Caco-2 (cell line): ENCODE measurements around the gene CYP2W1. TPM values are rescaled to one million over a fixed set of nuclear protein-coding genes. Genes with fewer than 3 reads are reported as not detected.

ENCODE experiments used
- BruUV-seq: library from RNA; stranded (reverse); fragments of 400-500 nt; replicated peaks from 2 replicates; lab custom pipeline; 2021; lab: Mats Ljungman, UMichigan
- CTCF ChIA-PET: fragments of 300-600 bp; sonication (Branson Sonifier 250); formaldehyde crosslinking; loops from one replicate; lab custom pipeline; 2022; ENCODE audit warnings: antibody characterized with exemption; lab: Charles Lee
- POLR2A ChIA-PET: fragments of 300-600 bp; sonication (Branson Sonifier 250); formaldehyde crosslinking; loops from one replicate; lab custom pipeline; 2022; ENCODE audit warnings: antibody characterized with exemption; lab: Charles Lee
- DNase-seq, 2 experiments: peaks; one replicate each; pipeline versions ENCODE4 v3.0.0 to v3.0.0-alpha.2; 2020 to 2022
- H3K27me3 ChIP-seq: replicated peaks from 2 replicates; pipeline ENCODE4 v1.6.0; 2011; ENCODE audit warnings: low read length; ENCODE audit not compliant: control insufficient read depth, insufficient read depth
- H3K36me3 ChIP-seq: 2 replicates; pipeline ENCODE4 v1.5.1; 2011; ENCODE audit warnings: low read length; ENCODE audit not compliant: control insufficient read depth, insufficient read depth
- H3K4me1 ChIP-seq: fragments of 250-450 bp; sonication (Bioruptor Pico); 2 replicates; pipeline ENCODE4 v1.5.1; 2020; ENCODE audit warnings: mild to moderate bottlenecking
- H3K4me3 ChIP-seq: 2 replicates; pipeline ENCODE4 v1.5.1; 2011; ENCODE audit warnings: low read depth, mild to moderate bottlenecking, control low read depth, low read length
- H3K9me3 ChIP-seq: fragments of 250-450 bp; sonication (Bioruptor Pico); 2 replicates; pipeline ENCODE4 v1.5.1; 2020; ENCODE audit warnings: mild to moderate bottlenecking, moderate library complexity
- H3K27ac Mint-ChIP-seq: one replicate; pipeline ENCODE4 v1.8.0; 2022; ENCODE audit warnings: mixed read lengths; ENCODE audit not compliant: unreplicated experiment
- H3K27me3 Mint-ChIP-seq: one replicate; pipeline ENCODE4 v1.8.0; 2022; ENCODE audit warnings: mixed read lengths; ENCODE audit not compliant: insufficient read depth, unreplicated experiment
- H3K36me3 Mint-ChIP-seq: one replicate; pipeline ENCODE4 v1.8.0; 2022; ENCODE audit warnings: mild to moderate bottlenecking, mixed read lengths; ENCODE audit not compliant: insufficient read depth, unreplicated experiment
- H3K4me1 Mint-ChIP-seq: one replicate; pipeline ENCODE4 v1.8.0; 2022; ENCODE audit warnings: low read depth, mixed read lengths; ENCODE audit not compliant: unreplicated experiment
- H3K4me3 Mint-ChIP-seq: one replicate; pipeline ENCODE4 v1.8.0; 2022; ENCODE audit warnings: mild to moderate bottlenecking, moderate library complexity, mixed read lengths; ENCODE audit not compliant: unreplicated experiment
- H3K9me3 Mint-ChIP-seq: one replicate; pipeline ENCODE4 v1.8.0; 2022; ENCODE audit warnings: mixed read lengths; ENCODE audit not compliant: unreplicated experiment
- CTCF ChIP-seq, 2 experiments: fragments of 200-600 bp in 1 of 2; IDR thresholded peaks; 1 replicate in 1 of 2; 2 replicates in 1 of 2; pipeline versions ENCODE4 v1.5.1 to v1.8.0; 2011 to 2022; ENCODE audit warnings: antibody characterized with exemption in 1 of 2, control low read depth in 1 of 2, inconsistent platforms in 1 of 2, low read depth in 1 of 2, low read length in 1 of 2, mild to moderate bottlenecking in 1 of 2, moderate library complexity in 1 of 2; ENCODE audit not compliant: insufficient read depth in 1 of 2, severe bottlenecking in 1 of 2, unreplicated experiment in 1 of 2
- intact Hi-C: fragments of 100-400 bp; cut with micrococcal nuclease; formaldehyde crosslinking; loops from one replicate; pipeline ENCODE4 v1.10.0; 2022; ENCODE audit not compliant: unreplicated experiment
- total RNA-seq: library from RNA; stranded (reverse); gene quantifications from 2 replicates; pipeline ENCODE4 v1.2.3, GENCODE V29; 2022

Gene CYP2W1
- total RNA-seq, 1 experiment from 2014 or later, result 24.0 TPM

DNA sequence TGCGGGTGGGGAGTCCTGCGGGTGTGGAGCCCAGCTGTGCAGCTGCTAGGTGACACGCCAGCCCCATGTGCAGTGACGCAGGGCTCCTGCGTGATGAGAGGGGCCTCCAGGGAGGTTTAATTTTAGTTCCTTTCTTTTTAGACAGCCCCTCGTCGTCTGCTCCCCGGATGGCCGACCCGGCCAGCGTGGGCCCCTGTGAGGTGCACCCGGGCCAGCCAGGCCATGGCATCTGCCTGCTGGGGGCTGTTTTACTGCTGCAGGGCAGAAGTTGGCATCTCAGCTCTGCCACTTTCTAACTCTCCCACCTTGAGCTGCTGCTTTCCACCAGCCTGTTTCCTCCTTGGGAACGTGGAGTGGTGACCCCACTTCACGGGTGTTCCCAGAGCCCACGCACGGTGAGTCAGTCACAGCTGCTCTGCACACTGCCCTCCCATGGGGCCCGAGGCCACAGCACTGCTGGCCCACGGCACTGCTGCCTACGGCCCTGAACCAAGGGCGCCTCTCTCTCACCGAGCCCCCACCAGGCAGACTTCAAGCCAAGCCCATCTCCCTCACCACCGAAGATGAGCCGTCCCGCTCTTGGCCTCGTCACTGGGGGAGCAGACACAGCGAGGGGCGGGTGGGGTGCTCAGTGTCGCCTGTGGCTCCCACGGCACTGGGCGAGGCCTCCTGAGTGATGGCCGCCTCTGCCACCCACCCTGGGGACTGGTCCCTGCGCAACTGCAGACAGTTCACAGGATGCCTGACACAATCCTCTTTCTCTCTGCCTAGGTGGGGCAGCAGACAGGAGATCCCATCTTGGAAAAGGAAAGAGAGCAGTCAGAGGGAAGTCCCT, 21.3 kb downstream of the CYP2W1 start:
- no peaks in the 10 kb centered on the region for H3K4me1 Mint-ChIP-seq
- no peaks in the 10 kb centered on the region for H3K9me3 Mint-ChIP-seq
- H3K27me3 ChIP-seq, result no peaks in the 10 kb centered on the region
- no peak for TF ChIP-seq CTCF (IDR thresholded peaks at IDR 0.05; ENCODE audit: insufficient read depth in 1 of 2, low read depth in 1 of 2, low read length in 1 of 2, severe bottlenecking in 1 of 2, unreplicated experiment in 1 of 2)
- BruUV-seq, result no TSS peak
- ChIA-PET POLR2A (no interaction called here), CTCF (no interaction called here)
- no peak for DNase-seq
- no peak overlapping the region for H3K4me3 Mint-ChIP-seq
- H3K4me3 ChIP-seq, result no peak overlapping the region
- H3K27me3 Mint-ChIP-seq, result no peaks in the 10 kb centered on the region
- H3K27ac Mint-ChIP-seq, result no peak overlapping the region
- H3K9me3 ChIP-seq, result no peaks in the 10 kb centered on the region
- peaks cover 1% of the 10 kb centered on the region; the same call in 1 of the 2 replicates for H3K36me3 ChIP-seq
- intact Hi-C loops, result no loop called here
- no peaks in the 10 kb centered on the region for H3K4me1 ChIP-seq
- H3K36me3 Mint-ChIP-seq, result peaks cover 27% of the 10 kb centered on the region

DNA sequence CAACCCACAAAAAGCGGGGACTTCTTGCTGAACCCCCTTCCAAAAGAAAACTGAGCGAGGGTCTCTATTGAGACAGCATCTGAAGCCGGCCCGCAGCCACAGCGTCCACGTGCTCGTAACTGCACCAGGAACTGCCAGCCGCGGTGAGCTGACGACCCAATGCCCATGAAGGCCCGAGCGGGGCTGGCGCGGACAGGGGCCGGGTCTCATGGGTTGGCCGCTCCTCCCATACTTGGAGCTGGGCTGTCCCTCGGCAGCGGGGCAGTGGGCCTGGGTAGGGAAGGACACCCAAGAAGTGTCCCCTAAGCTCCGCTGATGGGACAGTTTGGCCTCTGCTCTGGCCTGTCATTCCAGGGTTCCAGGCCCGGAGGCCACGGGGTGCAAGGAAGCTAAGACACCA, 22.3 kb downstream of the CYP2W1 start:
- Histone ChIP-seq H3K4me1 (no peaks in the 10 kb centered on the region), H3K36me3 (peaks cover 1% of the 10 kb centered on the region; the same call in 1 of the 2 replicates), H3K27me3 (no peaks in the 10 kb centered on the region), H3K4me3 (no peak overlapping the region), H3K9me3 (no peaks in the 10 kb centered on the region)
- Mint-ChIP-seq H3K36me3 (peaks cover 36% of the 10 kb centered on the region), H3K4me3 (no peak overlapping the region), H3K9me3 (no peaks in the 10 kb centered on the region), H3K4me1 (no peaks in the 10 kb centered on the region), H3K27ac (no peak overlapping the region), H3K27me3 (no peaks in the 10 kb centered on the region)
- ChIA-PET CTCF (interaction anchor here (0.7 kb wide), 1 partner anchor 43 kb away, joined by 3 read pairs; no protein-coding TSS in a partner anchor), POLR2A (no interaction called here)
- no peak for DNase-seq
- intact Hi-C loops, result no loop called here
- no peak for TF ChIP-seq CTCF (IDR thresholded peaks at IDR 0.05; ENCODE audit: insufficient read depth in 1 of 2, low read depth in 1 of 2, low read length in 1 of 2, severe bottlenecking in 1 of 2, unreplicated experiment in 1 of 2)
- BruUV-seq, result no TSS peak

GRCh38 chr7:1007901-1008300, 24.9 kb downstream of the CYP2W1 start:
- H3K4me1 ChIP-seq, result no peaks in the 10 kb centered on the region
- TF ChIP-seq CTCF (IDR thresholded peaks at IDR 0.05; ENCODE audit: insufficient read depth in 1 of 2, low read depth in 1 of 2, low read length in 1 of 2, severe bottlenecking in 1 of 2, unreplicated experiment in 1 of 2), result no peak
- Mint-ChIP-seq H3K4me3 (no peak overlapping the region), H3K36me3 (peaks cover 34% of the 10 kb centered on the region), H3K4me1 (no peaks in the 10 kb centered on the region), H3K27ac (no peak overlapping the region), H3K9me3 (no peaks in the 10 kb centered on the region), H3K27me3 (no peaks in the 10 kb centered on the region)
- BruUV-seq, result no TSS peak
- POLR2A ChIA-PET, result no interaction called here
- DNase-seq, result no peak
- CTCF ChIA-PET, result no interaction called here
- intact Hi-C loops, result no loop called here
- peaks cover 1% of the 10 kb centered on the region; the same call in 1 of the 2 replicates for H3K36me3 ChIP-seq
- no peaks in the 10 kb centered on the region for H3K9me3 ChIP-seq
- H3K27me3 ChIP-seq, result no peaks in the 10 kb centered on the region
- H3K4me3 ChIP-seq, result no peak overlapping the region
